Liver (tissue), 9 donors: Measurements from ENCODE around the gene UBTD1. TPM values are rescaled to one million over a fixed set of nuclear protein-coding genes. Genes with fewer than 3 reads are reported as not detected.

Source experiments
- DNase-seq: peaks from one replicate; pipeline ENCODE4 v3.0.0-alpha.2; 2017; ENCODE audit warnings: low spot score
- H3K27ac ChIP-seq, 2 donors: one replicate each; pipeline ENCODE4 v1.7.0; 2013; ENCODE audit warnings: inconsistent platforms in 2 of 2, low read length in 2 of 2, control low read depth in 1 of 2, low read depth in 1 of 2, mild to moderate bottlenecking in 1 of 2
- H3K27me3 ChIP-seq, 4 donors: one replicate each; pipeline versions ENCODE4 v1.6.1 to v1.7.0; 2013; ENCODE audit warnings: low read length in 3 of 4, inconsistent platforms in 1 of 4, mild to moderate bottlenecking in 1 of 4, moderate library complexity in 1 of 4; ENCODE audit not compliant: control insufficient read depth in 4 of 4, insufficient read depth in 4 of 4
- H3K36me3 ChIP-seq, 4 donors: one replicate each; pipeline versions ENCODE4 v1.6.1 to v1.7.0; 2013; ENCODE audit warnings: low read length in 3 of 4, mild to moderate bottlenecking in 3 of 4, low read depth in 1 of 4, moderate library complexity in 1 of 4; ENCODE audit not compliant: control insufficient read depth in 4 of 4, insufficient read depth in 3 of 4
- H3K4me1 ChIP-seq, 4 donors: one replicate each; pipeline versions ENCODE4 v1.6.1 to v1.7.0; 2013; ENCODE audit warnings: low read length in 3 of 4, mild to moderate bottlenecking in 3 of 4, moderate library complexity in 1 of 4; ENCODE audit not compliant: control insufficient read depth in 4 of 4, insufficient read depth in 4 of 4
- H3K4me3 ChIP-seq, 3 donors: one replicate each; pipeline versions ENCODE4 v1.6.1 to v1.7.0; 2013; ENCODE audit warnings: low read length in 3 of 3, control low read depth in 1 of 3, low read depth in 1 of 3, mild to moderate bottlenecking in 1 of 3
- H3K9ac ChIP-seq, 2 donors: one replicate each; pipeline ENCODE4 v1.7.0; 2013; ENCODE audit warnings: low read length in 2 of 2, mild to moderate bottlenecking in 2 of 2, moderate library complexity in 2 of 2, control low read depth in 1 of 2, low read depth in 1 of 2
- H3K9me3 ChIP-seq, 4 donors: one replicate each; pipeline versions ENCODE4 v1.6.1 to v1.7.0; 2013; ENCODE audit warnings: low read length in 3 of 4; ENCODE audit not compliant: control insufficient read depth in 4 of 4
- ATF3 ChIP-seq: IDR thresholded peaks from 2 replicates; pipeline ENCODE4 v1.6.1; 2016; ENCODE audit warnings: antibody characterized with exemption
- EGR1 ChIP-seq, 2 donors: IDR thresholded peaks; 2 replicates each; pipeline ENCODE4 v1.6.1; 2016 to 2018; ENCODE audit warnings: antibody characterized with exemption in 2 of 2, low read depth in 2 of 2
- FOXA1 ChIP-seq: IDR thresholded peaks from 2 replicates; pipeline ENCODE4 v1.6.1; 2016; ENCODE audit warnings: antibody characterized with exemption
- GABPA ChIP-seq, 2 donors: IDR thresholded peaks in 1 of 2; conservative IDR thresholded peaks in 1 of 2; 2 replicates each; pipeline ENCODE4 v1.6.1; 2016; ENCODE audit warnings: antibody characterized with exemption in 2 of 2, mild to moderate bottlenecking in 1 of 2, moderate library complexity in 1 of 2
- HNF4A ChIP-seq, 2 donors: conservative IDR thresholded peaks; 2 replicates each; pipeline ENCODE4 v1.6.1; 2016; ENCODE audit warnings: antibody characterized with exemption in 2 of 2, mild to moderate bottlenecking in 2 of 2
- JUND ChIP-seq, 2 donors: IDR thresholded peaks; 2 replicates each; pipeline ENCODE4 v1.6.1; 2016; ENCODE audit warnings: antibody characterized with exemption in 2 of 2
- MAX ChIP-seq: IDR thresholded peaks from 2 replicates; pipeline ENCODE4 v1.6.1; 2016; ENCODE audit warnings: antibody characterized with exemption
- RAD21 ChIP-seq, 2 donors: IDR thresholded peaks; 2 replicates each; pipeline ENCODE4 v1.6.1; 2016; ENCODE audit warnings: antibody characterized with exemption in 2 of 2, mild to moderate bottlenecking in 2 of 2
- REST ChIP-seq: IDR thresholded peaks from 2 replicates; pipeline ENCODE4 v1.6.1; 2016; ENCODE audit warnings: antibody characterized with exemption, mild to moderate bottlenecking
- SP1 ChIP-seq: IDR thresholded peaks from 2 replicates; pipeline ENCODE4 v1.6.1; 2018; ENCODE audit warnings: antibody characterized with exemption, mild to moderate bottlenecking
- TAF1 ChIP-seq: conservative IDR thresholded peaks from 2 replicates; pipeline ENCODE4 v1.6.1; 2016; ENCODE audit warnings: antibody characterized with exemption, mild to moderate bottlenecking
- YY1 ChIP-seq: IDR thresholded peaks from 2 replicates; pipeline ENCODE4 v1.6.1; 2016; ENCODE audit warnings: antibody characterized with exemption, mild to moderate bottlenecking
- ZBTB33 ChIP-seq: IDR thresholded peaks from 2 replicates; pipeline ENCODE4 v1.6.1; 2016; ENCODE audit warnings: antibody characterized with exemption
- WGBS: extraction: QIAGEN DNeasy Blood & Tissue Kit; methylation state at CpG from one replicate; pipeline ENCODE4 v1.1.7; 2013; 5-methylcytosine and 5-hydroxymethylcytosine counted together
- polyA plus RNA-seq, 2 donors: library from polyadenylated mRNA; stranded (reverse) in 1 of 2; unstranded in 1 of 2; fragments of 200-250 nt in 1 of 2; fragments of >200 nt in 1 of 2; fragmentation: Nextera tagmentation in 1 of 2; extraction: Ambion mirVana in 1 of 2; gene quantifications; one replicate each; pipeline versions ENCODE4 v1.2.1 to v1.2.3, GENCODE V29; 2013 to 2015
- total RNA-seq, 2 donors: library from RNA; depleted of rRNA; stranded (reverse); fragments of >200 nt; gene quantifications; one replicate each; pipeline ENCODE4 v1.2.3, GENCODE V29; 2014
- donor health status: healthy.
- donor health status: healthy.
- donor health status: healthy.
- donor health status: healthy.
- donor health status: healthy.

UBTD1 gene
- total and polyA plus RNA-seq, 4 donors: 2.7 to 11.0 (median 9.3) TPM

- H3K9me3 ChIP-seq: no peaks in the 10 kb centered on the region
- 70% methylated on average over 1 of the region's 1 CpG for WGBS
- peaks cover 0 to 7% (median 1%) of the 10 kb centered on the region in 4 donors for H3K4me1 ChIP-seq
- H3K4me3 ChIP-seq: no peak overlapping the region
- H3K27ac ChIP-seq: no peak overlapping the region
- peaks cover 15 to 84% (median 73%) of the 10 kb centered on the region in 4 donors for H3K36me3 ChIP-seq
- no peak overlapping the region for H3K9ac ChIP-seq
- no peak for DNase-seq
- TF ChIP-seq ZBTB33 (no peak), JUND (IDR thresholded peaks at IDR 0.05) (no peak), RAD21 (IDR thresholded peaks at IDR 0.05) (no peak), SP1 (no peak), MAX (no peak), TAF1 (no peak), REST (no peak), HNF4A (conservative IDR thresholded peaks at IDR 0.05) (no peak), EGR1 (IDR thresholded peaks at IDR 0.05; ENCODE audit: low read depth in 2 of 2) (no peak), FOXA1 (no peak), GABPA (IDR thresholded peaks at IDR 0.05 in 1 of 2, conservative IDR thresholded peaks at IDR 0.05 in 1 of 2) (no peak), YY1 (no peak)
- H3K27me3 ChIP-seq: no peaks in the 10 kb centered on the region
These were observed 34.5 kb upstream of the UBTD1 start for GRCh38 chr10:97464226-97464625.

GRCh38 chr10:97465982-97466381 lies 32.7 kb upstream of the UBTD1 start:
- no peaks in the 10 kb centered on the region for H3K27me3 ChIP-seq
- no peak overlapping the region for H3K4me3 ChIP-seq
- 98% methylated on average over 7 of the region's 7 CpGs for WGBS
- TF ChIP-seq HNF4A (conservative IDR thresholded peaks at IDR 0.05): no peak
- no peak for TF ChIP-seq ATF3
- no peak for TF ChIP-seq RAD21 (IDR thresholded peaks at IDR 0.05)
- no peak for TF ChIP-seq MAX
- no peak overlapping the region for H3K9ac ChIP-seq
- H3K4me1 ChIP-seq: peaks cover 0 to 7% (median 1%) of the 10 kb centered on the region in 4 donors
- no peak for DNase-seq
- no peak overlapping the region for H3K27ac ChIP-seq
- peaks cover 13 to 83% (median 67%) of the 10 kb centered on the region in 4 donors for H3K36me3 ChIP-seq
- no peaks in the 10 kb centered on the region for H3K9me3 ChIP-seq
